H9 (cell line): Measurements from ENCODE around the gene CTDSPL. TPM values are rescaled to one million over a fixed set of nuclear protein-coding genes. Genes with fewer than 3 reads are reported as not detected.

Experiments
- DNase-seq: peaks from one replicate; pipeline ENCODE4 v3.0.0-alpha.2; 2017
- H2AFZ ChIP-seq: one replicate; pipeline ENCODE4 v1.6.1; 2013; ENCODE audit warnings: mild to moderate bottlenecking, low read length, control low read depth, moderate library complexity
- H2AK5ac ChIP-seq: 2 replicates; pipeline ENCODE4 v1.6.1; 2013; ENCODE audit warnings: low read length, control low read depth, mixed read lengths; ENCODE audit not compliant: insufficient read length
- H2BK120ac ChIP-seq: one replicate; pipeline ENCODE4 v1.6.1; 2013; ENCODE audit warnings: low read depth, mild to moderate bottlenecking, low read length, control low read depth, inconsistent platforms; ENCODE audit not compliant: poor library complexity, severe bottlenecking
- H2BK12ac ChIP-seq: 2 replicates; pipeline ENCODE4 v1.6.1; 2013; ENCODE audit warnings: low read length, control low read depth, mixed read lengths, low read depth; ENCODE audit not compliant: insufficient read length
- H2BK15ac ChIP-seq: 2 replicates; pipeline ENCODE4 v1.6.1; 2013; ENCODE audit warnings: low read depth, low read length, control low read depth
- H2BK20ac ChIP-seq: one replicate; pipeline ENCODE4 v1.6.1; 2013; ENCODE audit warnings: low read depth, mild to moderate bottlenecking, low read length, control low read depth, inconsistent platforms; ENCODE audit not compliant: poor library complexity, severe bottlenecking
- H2BK5ac ChIP-seq: 2 replicates; pipeline ENCODE4 v1.6.1; 2013; ENCODE audit warnings: low read length, control low read depth, mixed read lengths; ENCODE audit not compliant: insufficient read length
- H3K14ac ChIP-seq: 2 replicates; pipeline ENCODE4 v1.6.1; 2013; ENCODE audit warnings: low read length, control low read depth; ENCODE audit not compliant: insufficient read depth
- H3K18ac ChIP-seq: 2 replicates; pipeline ENCODE4 v1.6.1; 2013; ENCODE audit warnings: low read depth, mild to moderate bottlenecking, mixed read lengths, low read length, control low read depth; ENCODE audit not compliant: insufficient read length
- H3K23ac ChIP-seq: 2 replicates; pipeline ENCODE4 v1.6.1; 2013; ENCODE audit warnings: low read length, control low read depth, mixed read lengths, low read depth; ENCODE audit not compliant: insufficient read length
- H3K23me2 ChIP-seq: 2 replicates; pipeline ENCODE4 v1.6.1; 2013; ENCODE audit warnings: low read depth, mild to moderate bottlenecking, mixed read lengths, low read length, control low read depth; ENCODE audit not compliant: insufficient read length, poor library complexity, severe bottlenecking
- H3K27ac ChIP-seq: 2 replicates; pipeline ENCODE4 v1.5.1; 2013; ENCODE audit warnings: low read length, control low read depth, mixed read lengths, low read depth; ENCODE audit not compliant: insufficient read length
- H3K27me3 ChIP-seq: 2 replicates; pipeline ENCODE4 v1.6.1; 2013; ENCODE audit warnings: low read length, control low read depth, inconsistent platforms; ENCODE audit not compliant: insufficient read depth
- H3K4ac ChIP-seq: 2 replicates; pipeline ENCODE4 v1.6.1; 2013; ENCODE audit warnings: low read depth, mild to moderate bottlenecking, control low read depth, inconsistent platforms, low read length, moderate library complexity
- H3K4me1 ChIP-seq: 2 replicates; pipeline ENCODE4 v1.6.1; 2013; ENCODE audit warnings: low read length, control low read depth, inconsistent platforms; ENCODE audit not compliant: insufficient read depth
- H3K4me2 ChIP-seq: 2 replicates; pipeline ENCODE4 v1.6.1; 2013; ENCODE audit warnings: low read length, control low read depth, mixed read lengths; ENCODE audit not compliant: insufficient read length, insufficient read depth
- H3K56ac ChIP-seq: 2 replicates; pipeline ENCODE4 v1.6.1; 2013; ENCODE audit warnings: low read depth, mild to moderate bottlenecking, mixed read lengths, low read length, control low read depth; ENCODE audit not compliant: insufficient read length
- H3K79me1 ChIP-seq: 2 replicates; pipeline ENCODE4 v1.6.1; 2013; ENCODE audit warnings: low read depth, mild to moderate bottlenecking, moderate library complexity, low read length, control low read depth, inconsistent platforms; ENCODE audit not compliant: insufficient read depth, poor library complexity, severe bottlenecking
- H3K79me2 ChIP-seq: 2 replicates; pipeline ENCODE4 v1.6.1; 2013; ENCODE audit warnings: low read length, control low read depth, inconsistent platforms; ENCODE audit not compliant: insufficient read depth
- H3K9ac ChIP-seq: 2 replicates; pipeline ENCODE4 v1.6.1; 2013; ENCODE audit warnings: low read length, control low read depth, mixed read lengths; ENCODE audit not compliant: insufficient read length; ENCODE audit errors: extremely low read depth
- H3K9me3 ChIP-seq: one replicate; pipeline ENCODE4 v1.6.1; 2013; ENCODE audit warnings: low read depth, low read length, inconsistent platforms; ENCODE audit not compliant: control insufficient read depth
- H3T11ph ChIP-seq: one replicate; pipeline ENCODE4 v1.6.1; 2013; ENCODE audit warnings: mild to moderate bottlenecking, low read length, control low read depth, inconsistent platforms
- H4K20me1 ChIP-seq: one replicate; pipeline ENCODE4 v1.6.1; 2013; ENCODE audit not compliant: control insufficient read depth, insufficient read length, insufficient read depth
- H4K5ac ChIP-seq: 2 replicates; pipeline ENCODE4 v1.6.1; 2013; ENCODE audit warnings: low read depth, mild to moderate bottlenecking, mixed read lengths, low read length, control low read depth; ENCODE audit not compliant: insufficient read length
- H4K8ac ChIP-seq: replicated peaks from 2 replicates; pipeline ENCODE4 v1.6.1; 2013; ENCODE audit warnings: low read length, control low read depth, mixed read lengths, low read depth; ENCODE audit not compliant: insufficient read length
- H4K91ac ChIP-seq: 2 replicates; pipeline ENCODE4 v1.6.1; 2013; ENCODE audit warnings: low read depth, mild to moderate bottlenecking, moderate library complexity, mixed read lengths, low read length, control low read depth; ENCODE audit not compliant: insufficient read length
- H3K27ac Mint-ChIP-seq, 3 experiments: 2 replicates in 2 of 3; 3 replicates in 1 of 3; pipeline ENCODE4 v1.8.0; 2020 to 2021; ENCODE audit warnings: mixed read lengths in 3 of 3, mild to moderate bottlenecking in 1 of 3, moderate library complexity in 1 of 3
- H3K27me3 Mint-ChIP-seq: 2 replicates; pipeline ENCODE4 v1.8.0; 2021; ENCODE audit warnings: low read depth, mild to moderate bottlenecking, moderate library complexity, mixed read lengths
- H3K36me3 Mint-ChIP-seq, 3 experiments: 2 replicates in 2 of 3; 3 replicates in 1 of 3; pipeline ENCODE4 v1.8.0; 2020 to 2021; ENCODE audit warnings: low read depth in 3 of 3, mixed read lengths in 3 of 3; ENCODE audit not compliant: insufficient read depth in 1 of 3
- H3K4me1 Mint-ChIP-seq, 2 experiments: 2 replicates each; pipeline ENCODE4 v1.8.0; 2020; ENCODE audit warnings: mixed read lengths in 2 of 2
- H3K4me3 Mint-ChIP-seq, 2 experiments: 2 replicates in 1 of 2; 3 replicates in 1 of 2; pipeline ENCODE4 v1.8.0; 2020 to 2021; ENCODE audit warnings: mild to moderate bottlenecking in 2 of 2, mixed read lengths in 2 of 2, moderate library complexity in 1 of 2
- H3K9me3 Mint-ChIP-seq, 2 experiments: 2 replicates in 1 of 2; 3 replicates in 1 of 2; pipeline ENCODE4 v1.8.0; 2020; ENCODE audit warnings: mild to moderate bottlenecking in 2 of 2, mixed read lengths in 2 of 2, moderate library complexity in 1 of 2
- WGBS: extraction: QIAGEN DNeasy Blood & Tissue Kit; methylation state at CpG from one replicate; pipeline ENCODE4 v1.1.7; 2013; ENCODE audit warnings: missing lambda C conversion rate, low lambda C conversion rate, mixed read lengths; ENCODE audit not compliant: insufficient read length; ENCODE audit errors: extremely low coverage; 5-methylcytosine and 5-hydroxymethylcytosine counted together
- total RNA-seq: library from RNA; stranded (reverse); gene quantifications from 2 replicates; pipeline ENCODE4 v1.2.1, GENCODE V29; 2021
- TF ChIP-seq, protein P1 (sequence below): fragments of 200-600 bp; sonication (generic); conservative IDR thresholded peaks from 3 replicates; pipeline ENCODE4 v1.8.0; 2021; ENCODE audit warnings: antibody characterized with exemption, mild to moderate bottlenecking

The CTDSPL gene
- total RNA-seq, 1 experiment from 2014 or later = 20.8 TPM

DNA sequence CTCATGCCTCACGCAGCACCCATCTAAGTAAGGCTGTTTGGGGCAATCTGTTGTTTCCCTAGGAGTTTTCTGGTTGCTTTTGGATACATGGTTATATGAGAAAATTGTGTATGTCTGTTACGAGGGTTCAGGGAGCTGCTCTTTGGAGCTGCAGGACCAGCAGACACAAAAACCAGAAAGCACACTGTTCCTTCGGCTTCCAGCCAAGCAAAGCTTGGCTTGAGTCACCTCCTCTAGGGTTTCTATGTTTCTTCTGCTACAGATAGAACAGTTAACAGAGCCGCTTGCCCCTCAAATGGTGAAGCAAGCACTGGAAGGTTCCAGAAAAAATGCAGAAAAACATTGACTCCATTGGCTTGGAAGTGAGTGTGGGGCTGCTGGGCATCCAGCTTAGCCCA lies 49.2 kb upstream of the CTDSPL start:
- H2BK20ac ChIP-seq = no peak overlapping the region
- Mint-ChIP-seq H3K27me3 (peaks cover 4% of the 10 kb centered on the region), H3K9me3 (no peaks in the 10 kb centered on the region), H3K27ac (no peak overlapping the region), H3K4me1 (peaks cover 2 to 4% of the 10 kb centered on the region in 2 experiments; a peak in 1 of 4 replicates), H3K36me3 (no peaks in the 10 kb centered on the region), H3K4me3 (no peak overlapping the region)
- H2BK15ac ChIP-seq = no peak overlapping the region
- no peaks in the 10 kb centered on the region for H3K9me3 ChIP-seq
- H3K23me2 ChIP-seq = no peaks in the 10 kb centered on the region
- WGBS = no CpG with 5 or more reads among the region's 4 CpGs
- H4K91ac ChIP-seq = no peak overlapping the region
- no peak overlapping the region for H3K9ac ChIP-seq
- H3K23ac ChIP-seq = no peak overlapping the region
- H4K20me1 ChIP-seq = no peaks in the 10 kb centered on the region
- H2BK120ac ChIP-seq = no peak overlapping the region
- no peaks in the 10 kb centered on the region for H3K27me3 ChIP-seq
- H2AFZ ChIP-seq = no peak overlapping the region
- DNase-seq = no peak
- H3T11ph ChIP-seq = no peak overlapping the region
- no peak overlapping the region for H3K18ac ChIP-seq
- H4K8ac ChIP-seq = no peak overlapping the region
- no peak overlapping the region for H2BK5ac ChIP-seq
- no peak overlapping the region for H3K56ac ChIP-seq
- H2BK12ac ChIP-seq = no peak overlapping the region
- no peak overlapping the region for H2AK5ac ChIP-seq
- H3K4me1 ChIP-seq = no peaks in the 10 kb centered on the region
- H3K4ac ChIP-seq = no peak overlapping the region
- H3K79me1 ChIP-seq = no peaks in the 10 kb centered on the region
- no peaks in the 10 kb centered on the region for H3K79me2 ChIP-seq
- no peak overlapping the region for H4K5ac ChIP-seq
- TF ChIP-seq, protein P1, sequence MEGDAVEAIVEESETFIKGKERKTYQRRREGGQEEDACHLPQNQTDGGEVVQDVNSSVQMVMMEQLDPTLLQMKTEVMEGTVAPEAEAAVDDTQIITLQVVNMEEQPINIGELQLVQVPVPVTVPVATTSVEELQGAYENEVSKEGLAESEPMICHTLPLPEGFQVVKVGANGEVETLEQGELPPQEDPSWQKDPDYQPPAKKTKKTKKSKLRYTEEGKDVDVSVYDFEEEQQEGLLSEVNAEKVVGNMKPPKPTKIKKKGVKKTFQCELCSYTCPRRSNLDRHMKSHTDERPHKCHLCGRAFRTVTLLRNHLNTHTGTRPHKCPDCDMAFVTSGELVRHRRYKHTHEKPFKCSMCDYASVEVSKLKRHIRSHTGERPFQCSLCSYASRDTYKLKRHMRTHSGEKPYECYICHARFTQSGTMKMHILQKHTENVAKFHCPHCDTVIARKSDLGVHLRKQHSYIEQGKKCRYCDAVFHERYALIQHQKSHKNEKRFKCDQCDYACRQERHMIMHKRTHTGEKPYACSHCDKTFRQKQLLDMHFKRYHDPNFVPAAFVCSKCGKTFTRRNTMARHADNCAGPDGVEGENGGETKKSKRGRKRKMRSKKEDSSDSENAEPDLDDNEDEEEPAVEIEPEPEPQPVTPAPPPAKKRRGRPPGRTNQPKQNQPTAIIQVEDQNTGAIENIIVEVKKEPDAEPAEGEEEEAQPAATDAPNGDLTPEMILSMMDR = no peak
- no peak overlapping the region for H3K4me2 ChIP-seq
- no peak overlapping the region for H3K27ac ChIP-seq
- H3K14ac ChIP-seq = no peak overlapping the region
